Colon (tissue), 2 donors: Measurements from ENCODE around the gene CDC42BPA.
"Not testable (repeated sequence)": the region's sequence is repeated elsewhere in the genome, so short reads cannot be mapped to it uniquely, and the experiment has no call there.

Source experiments
- FAIRE-seq: peaks from 2 replicates; lab custom pipeline; 2012; peaks lifted over from hg19 to GRCh38; lab: Jason Lieb, UNC
- donor health status: control.
- donor health status: control.

The CDC42BPA gene

DNA sequence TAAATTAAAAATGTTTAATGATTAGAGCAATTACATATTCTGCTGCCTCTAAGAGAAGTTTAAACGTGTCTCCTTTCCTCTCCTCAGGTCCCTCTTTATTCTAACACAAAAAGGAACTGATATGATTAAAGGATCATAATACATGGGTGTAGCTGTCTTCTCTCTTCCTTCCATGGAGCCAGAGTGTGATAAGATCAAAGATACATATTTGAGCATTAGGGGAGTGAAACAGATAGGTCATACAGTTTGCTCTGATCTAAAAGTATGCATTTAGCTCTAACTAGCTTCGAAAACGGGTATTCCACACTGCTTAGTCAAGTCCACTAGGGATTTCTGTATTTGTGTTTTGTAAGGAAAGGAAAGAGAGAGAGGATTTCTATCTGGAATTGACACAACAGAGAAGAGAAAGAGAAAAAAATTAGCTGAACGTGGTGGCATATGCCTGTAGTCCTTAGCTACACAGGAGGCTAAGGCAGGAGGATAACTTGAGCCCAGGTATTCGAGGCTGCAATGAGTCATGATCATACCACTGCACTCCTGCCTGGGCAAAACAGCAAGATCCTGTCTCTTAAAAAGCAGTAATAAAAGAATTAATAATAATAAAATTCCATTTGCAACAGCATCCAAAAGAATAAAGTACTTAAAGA is 63.1 kb downstream of the CDC42BPA start:
- no peak for FAIRE-seq

DNA sequence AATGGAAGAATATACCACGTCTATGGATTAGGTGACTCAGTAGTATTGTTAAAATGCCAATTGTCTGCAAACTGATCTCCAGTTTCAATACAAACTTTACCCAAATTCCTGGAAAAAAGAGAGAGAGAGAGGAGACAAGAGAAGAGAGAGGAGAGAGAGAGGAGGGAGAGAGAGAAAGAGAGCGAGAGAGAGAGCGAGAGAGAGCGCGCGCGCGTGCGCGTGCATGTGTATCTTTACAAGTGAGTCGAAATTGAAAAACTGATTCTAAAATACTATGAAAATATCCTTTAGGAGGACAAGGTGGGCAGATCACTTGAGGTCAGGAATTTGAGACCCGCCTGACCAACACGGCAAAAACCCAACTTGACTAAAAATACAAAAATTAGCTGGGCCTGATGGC is 65.2 kb downstream of the CDC42BPA start:
- FAIRE-seq, result no peak

DNA sequence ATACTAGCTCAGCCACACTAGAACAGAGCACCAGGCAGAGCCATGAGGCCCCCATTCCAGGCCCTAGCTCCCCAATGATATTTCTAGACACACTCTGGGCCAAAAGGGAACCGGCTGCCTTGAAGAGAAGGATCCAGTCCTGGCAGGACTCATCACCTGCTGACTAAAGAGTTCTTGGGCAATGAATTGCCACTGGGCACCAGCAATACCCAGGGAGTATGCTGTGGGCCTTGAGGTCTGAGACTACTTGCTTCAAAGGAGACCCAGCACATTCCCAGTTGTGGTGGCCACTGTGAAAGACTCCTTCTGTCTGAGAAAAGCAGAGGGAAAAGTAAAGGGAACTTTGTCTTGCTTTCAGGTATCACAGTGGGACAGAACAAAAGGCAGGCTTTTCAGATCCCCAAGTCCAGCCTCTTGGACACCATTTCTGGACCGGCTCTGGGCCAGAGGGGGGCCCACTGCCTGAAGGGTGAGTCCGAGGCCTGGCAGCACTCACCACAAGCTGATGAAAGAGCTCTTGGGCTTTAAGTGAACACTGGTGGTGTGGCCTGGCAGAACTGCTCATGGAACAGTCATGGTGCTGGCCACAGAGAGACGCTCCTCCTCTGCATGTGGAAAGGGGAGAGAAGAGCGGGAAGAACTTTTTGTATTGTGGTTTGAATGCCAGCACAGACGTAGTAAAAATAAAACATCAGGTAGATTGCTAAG is 72.5 kb downstream of the CDC42BPA start:
- no peak for FAIRE-seq

DNA sequence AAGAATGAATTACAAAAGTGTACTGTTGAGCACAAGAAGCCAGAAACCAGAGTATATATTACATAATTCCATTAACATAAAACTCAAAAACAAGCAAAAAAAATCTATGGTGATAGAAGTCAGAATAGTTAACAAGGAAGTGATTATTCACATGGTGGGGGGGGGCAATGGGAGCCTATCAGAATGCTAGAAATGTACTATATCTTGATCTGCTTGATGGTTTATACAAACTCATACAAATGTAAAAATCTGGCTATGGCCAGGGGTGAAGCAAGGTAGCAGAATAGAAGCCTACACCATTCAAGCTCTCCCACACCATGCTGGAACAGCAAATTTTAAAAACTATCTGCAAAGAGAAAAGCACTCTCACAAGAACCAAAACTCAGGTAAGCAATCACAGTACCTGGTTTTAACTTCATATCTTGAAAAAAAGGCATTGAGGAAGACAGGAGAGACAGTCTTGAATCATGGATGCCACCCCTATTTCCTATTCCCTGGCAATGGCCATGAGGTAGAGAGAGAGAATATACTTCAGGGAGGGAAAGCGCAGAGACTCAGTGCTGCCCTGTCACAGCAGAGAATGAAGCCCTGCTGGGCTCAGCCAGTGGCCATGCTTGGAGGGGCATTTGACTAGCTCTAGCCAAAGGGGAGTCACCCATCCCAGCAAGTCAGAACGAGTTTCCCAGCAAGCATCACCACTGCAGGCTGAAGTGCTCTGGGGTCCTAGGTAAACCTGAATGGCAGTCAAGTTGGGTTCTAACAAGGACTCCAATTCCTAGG is 73.8 kb downstream of the CDC42BPA start:
- no peak for FAIRE-seq

DNA sequence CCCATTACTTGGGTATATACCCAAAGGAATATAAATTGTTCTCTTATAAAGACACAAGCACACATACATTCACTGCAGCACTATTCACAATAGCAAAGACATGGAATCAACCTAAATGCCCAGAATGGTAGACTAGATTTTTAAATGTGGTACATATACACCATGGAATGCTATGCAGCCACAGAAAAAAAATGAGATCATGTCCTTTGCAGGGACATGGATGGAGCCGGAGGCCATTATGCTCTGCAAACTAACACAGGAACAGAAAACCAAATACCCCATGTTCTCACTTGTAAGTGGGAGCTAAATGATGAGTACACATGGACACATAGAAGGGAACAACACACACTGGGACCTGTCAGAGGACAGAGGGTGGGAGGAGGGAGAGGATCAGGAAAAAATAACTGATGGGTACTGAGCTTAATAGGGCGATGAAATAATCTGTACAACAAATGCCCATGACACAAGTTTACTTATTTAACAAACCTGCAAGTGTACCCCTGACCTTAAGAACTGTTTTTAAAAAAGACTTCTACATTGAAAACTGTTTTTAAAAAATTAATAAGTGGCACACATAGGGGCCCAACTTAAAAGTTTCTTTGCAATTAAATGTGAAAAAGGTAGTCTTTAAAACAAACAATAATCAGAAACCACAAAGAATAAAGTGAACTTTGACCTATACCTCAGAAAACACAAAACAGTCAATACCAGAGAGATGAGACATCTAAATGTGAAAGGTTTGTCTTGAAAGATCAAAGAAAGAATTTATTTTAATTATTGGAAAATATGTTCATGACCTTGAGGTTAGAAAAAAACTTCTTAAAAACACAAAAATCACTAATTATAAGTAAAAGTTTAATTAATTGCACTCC is 75.2 kb downstream of the CDC42BPA start:
- no peak for FAIRE-seq

DNA sequence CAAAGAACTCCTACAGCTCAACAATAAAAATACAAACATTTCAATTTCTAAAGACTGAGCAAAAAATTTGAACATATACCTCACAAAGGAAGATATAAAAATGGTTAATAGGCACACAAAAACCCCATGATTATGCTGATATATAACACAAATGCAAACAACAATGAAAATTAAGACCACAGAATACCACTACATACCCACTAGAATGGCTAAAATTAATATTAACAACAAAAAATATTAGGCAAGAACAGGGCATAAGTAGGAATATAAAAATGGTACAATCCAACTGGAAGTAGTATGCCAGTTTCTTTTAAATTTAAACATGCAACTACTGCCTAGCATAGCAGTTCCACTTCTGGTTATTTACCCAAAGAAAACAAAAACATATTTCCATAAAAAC is 77.3 kb downstream of the CDC42BPA start:
- no peak for FAIRE-seq

DNA sequence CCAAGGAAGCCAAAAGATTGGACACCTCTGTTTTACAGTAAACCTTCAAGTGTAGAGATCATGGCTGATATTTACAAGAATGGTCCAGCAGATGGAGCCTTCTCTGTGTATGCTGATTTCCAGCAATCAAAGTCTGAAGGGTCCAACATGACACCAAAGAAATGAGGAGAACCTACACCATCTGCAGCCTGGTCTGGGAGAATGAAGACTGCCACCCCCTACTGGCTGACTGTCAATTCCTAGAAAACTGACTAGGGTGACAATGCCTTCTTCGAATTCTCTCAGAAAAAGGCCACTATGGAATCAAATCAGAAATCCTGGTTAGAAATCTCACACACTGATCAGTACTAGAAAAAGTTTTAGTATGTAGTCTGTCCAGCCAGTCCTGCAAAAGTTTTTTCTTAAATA is 83.3 kb downstream of the CDC42BPA start:
- FAIRE-seq, result no peak

DNA sequence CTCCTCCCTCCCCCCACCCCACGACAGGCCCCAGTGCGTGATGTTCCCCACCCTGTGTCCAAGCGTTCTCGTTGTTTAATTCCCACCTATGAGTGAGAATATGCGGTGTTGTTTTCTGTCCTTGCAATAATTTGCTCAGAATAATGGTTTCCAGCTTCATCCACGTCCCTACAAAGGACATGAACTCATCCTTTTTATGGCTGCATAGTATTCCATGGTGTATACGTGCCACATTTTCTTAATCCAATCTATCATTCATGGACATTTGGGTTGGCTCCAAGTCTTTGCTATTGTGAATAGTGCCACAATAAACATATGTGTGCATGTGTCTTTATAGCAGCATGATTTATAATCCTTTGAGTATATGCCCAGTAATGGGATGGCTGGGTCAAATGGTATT is 87.2 kb downstream of the CDC42BPA start:
- not testable (repeated sequence) for FAIRE-seq

DNA sequence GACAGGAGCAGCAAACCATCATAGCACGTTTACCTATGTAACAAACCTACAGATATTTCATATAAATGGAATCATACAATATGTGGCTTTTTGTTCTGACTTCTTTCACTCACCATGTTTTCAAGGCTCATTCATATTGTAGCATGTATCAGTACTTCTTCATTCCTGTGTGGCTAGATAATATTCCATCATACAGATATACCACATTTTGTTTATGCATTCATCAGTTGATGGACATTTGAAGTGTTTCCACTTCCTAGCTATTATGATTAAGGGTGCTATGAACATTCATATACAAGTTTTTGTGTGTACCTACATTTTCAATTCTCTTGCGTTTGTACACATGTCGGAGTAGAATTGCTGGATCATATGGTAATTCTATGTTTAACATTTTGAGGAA is 90.1 kb downstream of the CDC42BPA start:
- FAIRE-seq, result no peak

DNA sequence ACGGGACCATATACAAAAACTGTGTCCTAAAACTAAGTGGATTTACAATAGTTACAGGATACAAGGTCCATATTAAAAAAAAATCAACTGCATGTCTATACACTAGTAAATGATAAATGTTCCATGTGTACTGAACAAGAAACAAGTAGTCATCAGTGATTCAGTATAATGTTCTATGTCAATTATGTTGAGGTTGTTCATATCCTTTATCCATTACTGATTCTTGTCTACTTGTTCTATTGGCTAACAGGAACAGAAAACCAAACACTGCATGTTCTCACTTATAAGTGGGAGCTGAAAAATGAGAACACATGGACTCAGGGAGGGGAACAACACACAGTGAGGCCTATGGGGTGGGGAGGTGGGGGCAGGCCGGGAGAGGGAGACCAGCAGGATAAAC is 90.5 kb downstream of the CDC42BPA start:
- no peak for FAIRE-seq

DNA sequence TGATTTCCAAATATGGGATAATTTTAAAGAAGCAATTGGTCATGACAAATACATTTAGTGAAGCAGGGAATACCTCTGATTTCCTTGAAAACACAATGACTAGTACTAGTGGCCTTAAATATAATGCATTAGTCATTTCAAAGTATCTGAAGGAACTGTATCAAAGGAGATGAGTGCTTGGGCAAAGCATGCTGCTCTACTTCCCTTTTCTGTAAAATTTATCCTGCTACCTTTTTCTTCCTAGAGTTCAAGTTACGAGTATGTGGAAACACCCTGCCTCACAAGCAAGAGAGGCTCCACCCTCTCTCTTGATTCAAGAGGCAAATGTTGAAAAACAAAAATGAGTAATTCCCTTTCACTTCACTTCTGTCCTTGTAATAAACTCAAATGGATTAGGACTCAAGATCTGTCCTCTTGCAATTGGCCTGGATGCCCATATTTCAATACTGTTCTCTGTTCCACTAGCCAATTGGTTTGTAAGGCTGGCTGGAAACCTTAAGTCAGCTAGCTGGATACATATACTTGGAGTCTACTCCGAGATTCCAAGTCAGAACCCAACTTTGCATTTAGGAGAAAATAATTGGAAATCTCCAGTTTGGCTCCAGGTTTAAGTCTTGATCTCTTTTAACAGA is 92.5 kb downstream of the CDC42BPA start:
- FAIRE-seq, result no peak

DNA sequence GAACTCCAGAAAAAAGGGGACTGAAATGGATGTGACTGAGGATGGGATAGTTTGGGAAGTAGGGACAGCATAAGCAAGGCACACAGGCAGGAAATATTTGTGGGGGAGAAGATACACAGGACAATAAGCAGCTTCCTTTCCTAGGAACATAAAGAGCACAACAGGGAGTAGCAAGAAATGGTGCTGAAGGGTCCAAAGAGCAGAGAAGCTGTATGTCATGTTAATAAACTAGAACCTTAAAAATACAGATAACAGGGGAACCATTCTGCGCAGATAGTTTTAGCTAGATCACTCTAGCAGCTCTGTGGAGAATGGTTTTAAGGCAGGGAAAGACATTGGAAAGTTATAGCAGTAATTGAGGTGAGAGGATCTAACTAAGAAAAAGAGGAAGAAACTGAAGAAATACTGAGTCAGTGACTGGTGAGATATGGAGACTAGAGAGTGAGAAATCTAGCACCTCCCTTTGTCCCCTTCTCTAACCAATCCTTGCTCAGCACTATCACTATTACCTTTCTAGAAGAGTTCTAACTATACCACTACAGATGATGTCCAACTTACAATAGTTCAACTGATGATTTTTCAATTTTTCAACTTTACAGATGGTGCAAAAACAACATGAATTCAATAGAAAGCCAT is 95.0 kb downstream of the CDC42BPA start:
- no peak for FAIRE-seq

DNA sequence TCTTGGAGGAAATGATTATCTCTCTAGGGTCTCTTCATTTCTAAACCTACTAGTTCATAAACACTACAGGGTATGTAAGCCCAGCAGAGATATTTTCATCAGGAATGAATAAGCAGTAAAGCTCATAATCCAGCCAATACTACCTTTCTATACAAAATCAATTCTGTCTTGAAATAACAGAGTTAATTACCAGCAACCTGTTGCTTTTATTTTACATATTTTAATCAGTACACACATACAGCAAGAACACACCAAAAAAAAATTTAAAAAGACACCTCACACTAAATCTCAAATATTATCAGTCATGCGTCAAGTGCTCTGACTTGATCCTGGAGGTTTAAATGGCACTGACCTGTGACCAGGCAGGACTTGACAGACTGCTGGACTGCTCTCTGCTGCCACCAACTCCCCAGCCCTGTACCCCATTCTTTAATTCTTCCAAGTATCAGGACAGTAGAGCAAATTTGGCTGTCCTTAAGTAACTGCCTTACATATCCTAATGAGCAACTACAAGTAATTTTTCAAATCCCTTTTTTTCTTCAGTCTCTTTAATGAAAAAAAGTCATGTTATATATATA is 98.5 kb downstream of the CDC42BPA start:
- no peak for FAIRE-seq

DNA sequence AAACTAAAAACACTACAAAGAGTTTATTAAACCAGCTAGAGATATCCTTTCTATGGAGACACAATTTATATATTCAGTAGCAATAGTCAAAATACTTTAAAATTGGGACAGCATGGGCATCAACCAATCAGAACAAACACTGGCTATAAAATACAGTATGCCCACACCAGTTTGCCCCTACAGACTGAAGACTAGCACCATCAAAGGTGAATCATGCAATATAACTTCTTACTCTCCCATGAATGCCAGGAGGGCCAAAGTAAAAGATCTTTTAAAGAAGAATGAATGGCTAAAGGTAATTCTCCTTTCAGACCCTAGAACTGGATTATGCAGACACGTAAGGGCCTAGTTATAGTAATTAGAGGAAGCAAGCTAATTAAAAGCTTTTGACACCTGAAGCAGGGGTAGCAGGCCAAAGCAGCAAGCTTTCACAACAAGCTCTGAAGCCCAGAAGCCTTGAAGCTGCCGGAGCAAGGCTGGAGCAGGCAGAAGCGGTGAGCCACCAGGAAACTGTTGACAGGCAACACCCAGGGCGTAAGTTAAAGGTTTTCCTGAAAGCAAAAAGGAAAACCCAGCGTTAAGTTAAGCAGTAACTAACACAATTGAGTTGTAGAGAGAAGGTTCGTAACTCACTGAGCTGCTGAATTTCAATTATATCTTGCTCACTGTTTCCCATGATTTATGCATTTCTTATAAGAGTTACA is 99.3 kb downstream of the CDC42BPA start:
- no peak for FAIRE-seq

DNA sequence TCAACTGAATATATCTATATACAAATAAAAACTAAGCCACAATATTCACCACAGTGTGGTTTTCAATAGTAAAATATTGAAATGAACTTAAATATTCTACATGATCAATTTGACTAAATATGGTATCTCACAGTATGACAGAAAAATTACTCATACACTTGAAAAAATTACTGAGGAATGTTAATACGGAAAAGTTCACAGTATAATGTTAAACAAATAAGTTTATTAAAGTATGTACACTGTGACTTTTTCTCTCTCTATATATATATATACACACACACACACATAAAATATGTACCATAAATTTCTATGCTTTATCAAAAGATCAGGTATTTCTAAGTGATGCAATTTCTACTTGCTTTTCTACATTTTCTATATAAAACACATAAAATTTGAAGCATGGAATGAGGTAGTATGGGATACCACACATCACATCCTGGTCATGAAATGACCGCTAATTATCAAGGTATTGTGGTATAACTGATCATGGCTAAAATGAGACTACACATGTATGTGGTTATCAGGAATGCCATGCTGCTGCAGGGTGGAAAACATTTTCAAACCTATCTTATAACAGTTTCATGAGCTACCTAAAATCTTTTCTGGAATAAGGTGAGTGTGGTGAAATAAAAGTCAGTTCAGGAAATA is 102.3 kb downstream of the CDC42BPA start:
- peak; percentile 24 for FAIRE-seq

DNA sequence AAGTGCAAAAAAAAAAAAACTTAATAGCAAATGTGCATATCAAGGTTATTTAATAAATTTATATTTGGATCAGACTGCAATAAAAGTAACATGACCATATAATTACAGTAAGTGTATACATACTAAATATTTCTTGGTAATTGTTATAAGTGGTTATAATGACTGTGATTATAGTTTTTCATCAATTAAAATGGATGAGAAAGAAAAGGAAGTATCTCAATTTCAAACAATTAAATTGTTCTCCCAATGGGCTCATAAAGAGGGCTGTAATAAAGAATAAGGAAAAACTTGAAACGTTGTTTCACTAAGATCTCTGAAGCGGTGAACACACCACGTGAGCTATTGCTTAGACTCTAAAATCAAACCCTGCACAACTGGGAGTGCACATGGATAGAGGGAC is 104.1 kb downstream of the CDC42BPA start:
- no peak for FAIRE-seq

DNA sequence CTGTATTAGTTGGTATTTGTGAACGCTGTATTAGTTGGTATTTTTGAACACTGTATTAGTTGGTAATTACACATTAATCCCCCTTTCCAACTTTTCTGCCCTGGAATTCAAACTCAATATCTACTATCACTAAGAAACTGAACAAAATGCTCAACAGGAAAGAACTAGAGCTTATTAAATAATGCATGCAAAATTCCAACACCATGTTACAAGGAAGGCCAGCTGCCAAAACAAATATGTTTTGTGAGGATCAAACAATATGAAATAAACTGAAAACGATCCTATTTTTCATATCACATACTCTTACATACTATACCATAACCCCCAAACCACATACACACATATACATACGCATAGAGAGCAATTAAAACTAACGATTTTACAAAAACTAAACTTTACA is 104.9 kb downstream of the CDC42BPA start:
- FAIRE-seq, result no peak

DNA sequence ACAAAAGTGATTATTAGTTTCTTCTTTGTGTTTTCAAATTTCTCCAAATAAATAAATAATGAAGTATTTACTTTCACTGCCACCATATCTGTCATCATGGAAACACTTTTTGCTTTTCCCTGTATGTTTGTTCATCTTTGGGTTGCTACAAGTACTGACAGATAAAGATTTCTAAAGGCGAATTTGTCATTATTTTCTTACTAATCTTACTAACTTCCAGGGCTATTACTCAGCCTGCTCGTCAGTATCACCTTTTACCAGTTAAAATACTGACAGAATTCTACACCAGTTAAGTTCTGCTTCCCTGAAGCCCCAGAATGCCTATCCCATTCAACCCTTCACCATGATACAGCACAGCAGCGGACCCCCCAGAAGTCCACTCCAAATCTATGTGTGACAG is 106.1 kb downstream of the CDC42BPA start:
- FAIRE-seq, result no peak

DNA sequence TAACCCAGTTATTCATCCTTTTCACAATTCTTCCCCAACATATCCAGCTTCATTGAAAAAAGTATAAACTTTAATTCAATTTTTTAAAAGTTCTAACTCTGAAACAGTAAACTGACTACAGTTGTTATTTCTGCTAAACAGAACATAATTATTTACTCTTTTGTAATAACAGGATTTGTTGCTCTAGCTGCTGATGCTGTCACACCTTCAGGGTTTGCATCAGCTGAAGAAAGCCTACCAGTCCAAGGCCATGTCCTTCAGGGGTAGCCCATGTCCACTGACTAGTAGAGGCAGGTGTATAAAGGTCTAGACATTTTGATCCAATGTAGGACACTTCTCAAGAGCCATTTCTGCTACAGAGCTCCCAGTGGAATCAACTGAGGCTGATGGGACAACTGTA is 107.7 kb downstream of the CDC42BPA start:
- FAIRE-seq, result no peak

DNA sequence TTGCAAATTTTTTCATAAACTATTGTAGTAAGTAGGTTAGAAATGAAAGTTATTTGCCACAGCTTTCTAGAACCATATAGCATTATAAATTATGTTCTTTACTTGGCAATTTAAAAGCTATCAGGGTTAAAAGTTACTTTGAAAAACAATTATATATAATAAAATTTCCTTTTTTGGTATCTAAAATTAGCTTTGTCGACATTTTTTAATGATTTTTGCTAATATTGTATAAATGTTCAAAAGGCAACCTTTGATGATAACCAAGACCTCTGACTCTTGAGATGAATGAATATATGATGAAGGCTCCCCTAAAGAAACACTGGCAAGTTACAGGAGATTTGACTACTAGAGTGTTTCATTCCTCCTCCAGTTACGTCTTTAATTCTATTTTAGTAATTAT is 121.2 kb downstream of the CDC42BPA start:
- FAIRE-seq, result no peak
